Natural killer cell (primary cell): ENCODE data around the gene ZNF846. TPM values are rescaled to one million over a fixed set of nuclear protein-coding genes. Genes with fewer than 3 reads are reported as not detected.

Experiments used
- ATAC-seq, 3 donors: fragments of 150-1000 bp in 2 of 3; fragments of 200-7000 bp in 1 of 3; cut with Tn5 transposase; 1 replicate in 1 of 3; 2 replicates in 2 of 3; pipeline ENCODE4 v1.10.0; 2021; ENCODE audit warnings: mild to moderate bottlenecking in 2 of 3, moderate library complexity in 2 of 3
- DNase-seq, 2 donors: peaks; one replicate each; pipeline versions ENCODE4 v3.0.0 to v3.0.0-alpha.2; 2013 to 2021; ENCODE audit warnings: mixed read lengths in 1 of 2
- H3K27ac ChIP-seq: one replicate; pipeline ENCODE4 v1.5.1; 2013; ENCODE audit warnings: mild to moderate bottlenecking, low read length
- H3K27me3 ChIP-seq: one replicate; pipeline ENCODE4 v1.6.1; 2013; ENCODE audit warnings: low read length; ENCODE audit not compliant: control insufficient read depth, insufficient read depth
- H3K36me3 ChIP-seq: one replicate; pipeline ENCODE4 v1.6.1; 2013; ENCODE audit warnings: low read length; ENCODE audit not compliant: control insufficient read depth, insufficient read depth
- H3K4me1 ChIP-seq: one replicate; pipeline ENCODE4 v1.6.1; 2013; ENCODE audit warnings: low read length; ENCODE audit not compliant: control insufficient read depth, insufficient read depth
- H3K4me3 ChIP-seq: one replicate; pipeline ENCODE4 v1.5.1; 2013; ENCODE audit warnings: low read length
- H3K9me3 ChIP-seq: one replicate; pipeline ENCODE4 v1.6.1; 2013; ENCODE audit warnings: low read length; ENCODE audit not compliant: control insufficient read depth, insufficient read depth
- H3K27ac Mint-ChIP-seq, 2 donors: one replicate each; pipeline ENCODE4 v1.8.0; 2022; ENCODE audit warnings: mild to moderate bottlenecking in 2 of 2, mixed read lengths in 2 of 2, moderate library complexity in 1 of 2
- H3K27me3 Mint-ChIP-seq, 2 donors: one replicate each; pipeline ENCODE4 v1.8.0; 2022; ENCODE audit warnings: low read depth in 2 of 2, mixed read lengths in 2 of 2
- H3K36me3 Mint-ChIP-seq: one replicate; pipeline ENCODE4 v1.8.0; 2022; ENCODE audit warnings: mixed read lengths
- H3K4me1 Mint-ChIP-seq, 2 donors: one replicate each; pipeline ENCODE4 v1.8.0; 2022; ENCODE audit warnings: mixed read lengths in 2 of 2
- H3K4me3 Mint-ChIP-seq: one replicate; pipeline ENCODE4 v1.8.0; 2022; ENCODE audit warnings: mild to moderate bottlenecking, moderate library complexity, mixed read lengths
- H3K9me3 Mint-ChIP-seq, 2 donors: one replicate each; pipeline ENCODE4 v1.8.0; 2022; ENCODE audit warnings: mixed read lengths in 2 of 2
- CTCF ChIP-seq: fragments of 200-600 bp; IDR thresholded peaks from one replicate; pipeline ENCODE4 v1.8.0; 2022; ENCODE audit warnings: antibody characterized with exemption
- WGBS: methylation state at CpG from one replicate; pipeline ENCODE4 v1.1.7; 2013; ENCODE audit warnings: missing lambda C conversion rate; ENCODE audit not compliant: insufficient coverage; 5-methylcytosine and 5-hydroxymethylcytosine counted together
- intact Hi-C: fragments of 100-400 bp; cut with micrococcal nuclease; formaldehyde crosslinking; loops from one replicate; pipeline ENCODE4 v1.14.2; 2022
- total RNA-seq, 4 donors: library from RNA; stranded (reverse); fragments of 120-200 nt in 1 of 4; gene quantifications; one replicate each; pipeline versions ENCODE4 v1.2.3 to v1.2.4, GENCODE V29; 2013 to 2022

The ZNF846 gene
- total RNA-seq, 3 donors from 2014 or later (not counting 1 experiment from before 2014, with no cell fraction given): 9.8 to 15.6 (median 12.8) TPM

GRCh38 chr19:9702186-9702585 is 66.4 kb downstream of the ZNF846 start:
- H3K4me3 ChIP-seq: no peak overlapping the region
- Mint-ChIP-seq H3K27ac (no peak overlapping the region), H3K4me1 (peaks cover 0 to 8% of the 10 kb centered on the region in 2 donors), H3K27me3 (peaks cover 0 to 7% of the 10 kb centered on the region in 2 donors), H3K4me3 (no peak overlapping the region), H3K9me3 (no peaks in the 10 kb centered on the region), H3K36me3 (no peaks in the 10 kb centered on the region)
- H3K36me3 ChIP-seq: no peaks in the 10 kb centered on the region
- intact Hi-C loops: no loop called here
- H3K4me1 ChIP-seq: peaks cover 4% of the 10 kb centered on the region
- 92% methylated on average over 6 of the region's 6 CpGs for WGBS
- ATAC-seq: no peak
- no peak for DNase-seq
- H3K27ac ChIP-seq: no peak overlapping the region
- no peak for TF ChIP-seq CTCF
- no peaks in the 10 kb centered on the region for H3K9me3 ChIP-seq
- no peaks in the 10 kb centered on the region for H3K27me3 ChIP-seq

Other genes starting within 250 kb of the ZNF846 start
- gene ZNF426, start 230.1 kb downstream of the ZNF846 start, total RNA-seq: 10 to 100 TPM; 14.1 to 17.3 (median 14.4) TPM
- gene ZNF121, start 184.2 kb downstream of the ZNF846 start, total RNA-seq: 10 to 100 TPM; 32.9 to 35.7 (median 33.1) TPM
- 10 to 100 TPM; 32.2 to 47.3 (median 36.9) TPM for gene ZNF561, start 147.5 kb downstream of the ZNF846 start, total RNA-seq
- gene ZNF562, start 93.6 kb downstream of the ZNF846 start, total RNA-seq: 10 to 100 TPM; 21.6 to 25.3 (median 23.1) TPM
- gene FBXL12, start 50.3 kb upstream of the ZNF846 start, total RNA-seq: 10 to 100 TPM; 36.9 to 46.8 (median 43.6) TPM
- gene UBL5, start 59.2 kb upstream of the ZNF846 start, total RNA-seq: 100 to 1,000 TPM; 193 to 239 (median 194) TPM
- 10 to 100 TPM; 68.3 to 82.6 (median 74.8) TPM for gene PIN1, start 66.6 kb upstream of the ZNF846 start, total RNA-seq
- 1 to 10 TPM; 1.5 to 3.3 (median 2.0) TPM for gene OLFM2, start 167.8 kb upstream of the ZNF846 start, total RNA-seq
- gene COL5A3, start 241.8 kb upstream of the ZNF846 start, total RNA-seq: 1 to 10 TPM in 1 of 3 donors, under 1 TPM in 2; 0.33 to 6.6 (median 0.63) TPM
- gene RDH8, start 244.7 kb upstream of the ZNF846 start, total RNA-seq: not detected